Measurements from ENCODE around the gene HAPSTR1. TPM values are rescaled to one million over a fixed set of nuclear protein-coding genes. Genes with fewer than 3 reads are reported as not detected.
"Not testable (repeated sequence)": the region's sequence is repeated elsewhere in the genome, so short reads cannot be mapped to it uniquely, and the experiment has no call there.

The HAPSTR1 gene
- total RNA-seq, 1 donor from 2014 or later, result 55.2 TPM

DNA sequence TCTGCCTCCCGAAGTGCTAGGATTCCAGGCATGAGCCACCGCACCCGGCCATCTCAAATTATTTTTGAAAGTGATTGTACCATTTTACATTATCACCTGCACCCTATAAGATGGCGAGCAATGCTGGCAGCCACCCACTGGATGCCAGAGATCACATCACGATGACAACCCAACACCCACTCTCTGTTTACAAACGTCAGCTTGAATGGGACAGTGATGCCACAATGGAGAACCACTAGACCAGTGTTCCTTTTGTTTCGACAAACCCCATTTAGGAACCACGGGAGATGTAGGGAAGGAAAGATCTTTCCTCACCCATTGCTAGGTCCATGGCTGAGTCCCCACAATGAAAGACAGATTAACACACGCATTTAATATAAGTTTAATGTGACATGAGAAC lies 20.1 kb upstream of the HAPSTR1 start:
- no peak for DNase-seq (ENCODE audit: low spot score)

DNA sequence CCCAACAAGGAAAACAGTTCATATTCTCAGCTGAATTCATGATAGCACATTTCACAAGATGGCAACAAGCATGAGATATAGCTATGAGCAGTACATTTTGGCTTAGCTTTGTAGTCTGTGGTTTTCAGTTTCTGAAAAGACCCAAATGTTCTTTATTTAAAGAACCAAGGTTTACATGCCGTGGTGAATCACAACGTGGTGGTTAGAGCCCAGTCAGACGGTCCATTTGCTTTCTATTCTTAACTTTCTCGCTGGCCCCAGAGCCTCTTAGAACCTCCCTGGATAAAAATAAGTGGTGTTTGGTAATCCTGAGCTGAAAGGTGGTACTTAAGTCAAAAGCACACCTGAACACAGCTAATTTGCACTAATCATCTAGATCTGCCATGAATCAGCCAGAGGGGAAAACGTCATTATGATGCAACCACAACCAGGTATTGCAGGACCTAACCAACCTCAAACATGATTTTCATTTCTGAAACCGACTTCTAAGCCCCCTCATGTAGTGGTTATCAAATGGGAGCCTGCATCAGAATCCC lies 18.6 kb upstream of the HAPSTR1 start:
- no peak for DNase-seq (ENCODE audit: low spot score)

DNA sequence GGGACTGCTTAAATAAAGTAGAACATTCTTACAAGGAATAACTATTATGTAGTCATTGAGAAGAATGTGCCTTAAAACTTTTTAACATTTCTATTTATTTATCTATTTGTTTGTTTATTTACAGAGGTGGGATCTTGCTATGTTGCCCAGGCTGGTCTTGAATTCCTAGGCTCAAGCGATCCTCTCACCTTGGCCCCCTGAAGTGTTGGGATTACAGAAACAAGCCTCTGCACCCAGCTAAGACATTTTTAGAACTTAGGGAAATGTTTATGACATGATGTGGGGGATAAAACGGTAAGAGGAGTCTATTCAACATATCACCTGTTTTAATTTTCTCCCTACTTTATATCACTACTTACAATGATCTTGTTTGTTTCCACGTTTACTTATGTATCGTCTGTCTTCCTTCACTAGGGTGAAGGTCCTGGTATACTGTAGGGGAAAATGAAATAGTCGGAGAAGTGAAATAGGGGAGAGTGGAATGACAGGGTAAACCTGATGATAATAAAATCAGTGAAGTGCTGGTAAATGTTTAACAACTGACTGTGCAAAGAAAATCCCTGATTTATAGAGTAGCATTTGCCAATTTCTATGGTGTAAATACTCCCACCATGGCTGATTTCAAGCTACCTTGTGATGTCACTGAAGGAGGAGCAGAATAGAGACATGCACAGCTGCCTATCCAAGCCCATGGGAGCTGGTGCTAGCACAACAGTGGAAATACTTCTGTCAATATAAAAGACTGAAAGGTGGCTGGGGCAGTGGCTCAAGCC lies 16.0 kb upstream of the HAPSTR1 start:
- no peak for DNase-seq (ENCODE audit: low spot score)

DNA sequence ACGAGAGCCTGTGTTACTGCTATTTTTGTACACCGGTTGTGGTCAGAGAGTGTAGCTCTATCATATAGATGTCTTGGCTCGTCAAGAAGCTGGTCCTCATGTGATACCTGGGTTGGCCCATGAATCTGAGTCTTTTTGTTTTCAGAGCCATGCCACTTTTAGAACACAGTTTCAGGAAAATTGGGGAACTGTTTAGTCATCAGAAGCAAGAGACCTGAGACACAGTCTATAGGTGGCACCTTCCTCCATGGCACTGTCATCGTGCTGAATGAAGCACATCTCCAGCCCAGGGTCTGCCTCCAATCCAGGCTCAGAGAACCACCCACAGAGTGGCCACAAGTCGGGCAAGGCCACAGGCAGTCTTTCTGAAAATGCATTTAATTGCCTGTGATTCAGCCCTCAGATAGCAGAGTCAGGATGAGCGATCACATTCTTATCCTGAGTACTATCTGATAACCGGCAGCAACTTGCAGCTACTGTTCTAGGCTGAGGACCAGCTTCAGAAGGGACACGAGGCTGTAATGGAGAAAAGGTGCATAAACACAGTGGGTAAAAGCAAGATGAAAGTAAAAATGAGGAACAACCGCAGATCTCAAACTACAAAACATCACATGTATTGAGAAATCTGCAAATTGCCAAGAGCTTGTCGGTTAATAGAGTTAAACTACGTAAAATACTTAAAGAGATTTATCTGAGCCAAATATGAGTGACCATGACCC lies 14.2 kb upstream of the HAPSTR1 start:
- no peak for DNase-seq (ENCODE audit: low spot score)

DNA sequence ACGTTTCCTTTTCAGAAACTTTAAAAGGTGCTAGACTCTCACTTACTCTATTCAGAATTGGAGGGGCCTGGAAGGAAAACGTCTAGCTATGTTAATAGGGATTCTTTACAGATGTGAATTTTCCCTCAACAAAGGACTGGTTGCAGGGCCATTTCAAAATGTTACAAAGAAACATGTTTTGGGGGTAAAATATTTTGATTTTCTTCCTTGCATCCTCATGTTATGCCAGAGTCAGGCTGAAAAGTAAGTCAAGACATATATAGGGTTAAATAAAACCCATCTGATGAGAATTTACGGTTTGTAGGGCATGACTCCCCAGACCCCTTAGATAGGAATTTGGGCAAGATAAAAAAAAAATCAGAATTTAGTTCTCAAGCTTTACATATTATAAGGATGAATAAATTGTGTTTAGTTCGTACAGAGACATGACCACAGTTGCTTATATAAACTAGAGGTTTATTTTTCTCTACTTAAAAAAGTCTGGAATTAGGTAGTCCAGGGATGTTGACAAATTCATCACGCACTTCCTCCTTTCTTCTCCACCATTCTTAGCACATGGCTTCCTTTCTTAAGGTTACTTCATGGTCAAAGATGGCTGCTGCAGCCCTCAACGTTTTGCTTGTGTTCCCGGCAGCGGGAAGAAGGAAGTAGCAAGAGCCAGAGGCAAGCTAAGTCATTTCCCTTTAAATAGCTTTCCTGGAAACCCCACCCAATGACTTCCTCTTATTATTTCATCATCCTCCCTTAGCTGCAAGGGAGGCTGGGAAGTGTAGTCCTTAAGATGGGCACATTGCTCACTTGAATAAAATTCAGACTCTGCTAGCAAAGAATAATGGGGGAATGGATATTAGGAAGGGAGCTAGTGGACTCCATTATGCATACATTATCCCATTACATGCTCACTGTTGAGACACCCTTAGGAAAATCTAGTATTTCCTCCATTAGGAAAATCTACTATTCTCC lies 12.7 kb upstream of the HAPSTR1 start:
- DNase-seq (ENCODE audit: low spot score), result peak; percentile 30

DNA sequence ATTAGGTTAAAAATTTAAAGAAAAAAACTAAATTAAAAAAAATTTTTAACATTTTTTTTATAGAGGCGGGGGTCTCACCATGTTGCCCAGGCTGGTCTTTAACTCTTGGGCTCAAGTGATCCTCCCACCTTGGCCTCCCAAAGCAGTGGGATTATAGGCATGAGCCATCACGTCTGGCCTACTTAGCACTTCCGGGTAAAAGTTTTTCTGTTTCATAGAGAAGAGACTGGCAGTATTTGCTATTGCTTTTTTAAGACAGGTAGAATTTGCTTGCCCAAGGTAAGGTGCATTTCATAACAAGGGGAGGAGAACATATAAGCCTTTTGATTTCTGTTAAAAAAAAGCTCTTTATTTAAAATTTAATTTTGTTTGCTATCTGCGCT lies 12.0 kb upstream of the HAPSTR1 start:
- DNase-seq (ENCODE audit: low spot score), result no peak

DNA sequence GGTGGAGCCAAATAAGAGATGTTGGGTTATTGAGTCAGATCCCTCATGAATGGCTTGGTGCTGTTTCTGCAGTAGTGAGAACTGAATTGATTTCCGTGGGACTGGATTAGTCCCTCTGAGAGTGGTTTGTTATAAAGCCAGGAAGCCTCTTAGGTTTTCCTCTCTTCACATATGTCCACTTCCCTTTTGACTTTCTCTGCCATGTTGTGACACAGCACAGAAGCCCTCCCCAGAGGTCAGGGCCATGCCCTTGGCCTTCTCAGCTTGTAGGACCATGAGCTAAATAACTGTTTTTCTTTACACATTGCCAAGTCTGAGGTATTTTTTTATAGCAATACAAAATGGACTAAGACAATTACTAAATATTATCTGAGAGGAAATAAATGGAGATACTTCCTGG lies 10.3 kb upstream of the HAPSTR1 start:
- no peak for DNase-seq (ENCODE audit: low spot score)

DNA sequence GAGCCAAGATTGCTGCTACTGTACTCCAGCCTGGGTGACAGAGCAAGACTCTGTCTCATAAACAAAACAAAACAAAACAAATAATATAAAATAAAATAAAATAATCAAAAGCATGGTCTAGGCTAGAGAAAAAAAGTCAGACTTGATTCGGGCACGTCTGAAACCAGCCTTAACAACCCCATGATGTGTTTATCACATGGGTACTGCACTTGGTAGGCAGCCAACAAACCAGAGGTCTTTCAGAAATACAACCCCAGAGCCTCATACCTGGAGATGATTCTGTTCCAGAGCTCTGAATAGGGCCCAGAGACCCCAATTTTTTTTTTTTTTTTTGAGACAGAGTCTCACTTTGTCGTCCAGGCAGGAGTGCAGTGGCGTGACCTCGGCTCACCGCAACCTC lies 9.6 kb upstream of the HAPSTR1 start:
- DNase-seq (ENCODE audit: low spot score), result no peak

DNA sequence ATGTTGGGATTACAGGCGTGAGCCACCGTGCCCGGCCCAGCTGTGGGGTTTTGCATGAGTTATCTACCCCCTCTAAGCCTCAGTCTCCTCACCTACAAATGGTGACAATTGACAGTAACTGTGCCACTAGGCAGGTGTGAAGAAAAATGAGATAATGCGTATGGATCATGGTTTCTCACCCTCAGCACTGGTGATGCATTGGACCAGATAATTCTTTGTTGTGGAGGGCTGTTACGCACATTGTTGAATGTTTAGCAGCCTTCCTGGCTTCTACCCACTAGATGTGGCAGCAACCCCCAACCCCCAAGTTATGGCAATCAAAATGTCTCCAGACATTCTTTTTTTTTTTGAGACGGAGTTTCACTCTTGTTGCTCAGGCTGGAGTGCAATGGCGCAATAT lies 9.0 kb upstream of the HAPSTR1 start:
- DNase-seq (ENCODE audit: low spot score), result no peak

DNA sequence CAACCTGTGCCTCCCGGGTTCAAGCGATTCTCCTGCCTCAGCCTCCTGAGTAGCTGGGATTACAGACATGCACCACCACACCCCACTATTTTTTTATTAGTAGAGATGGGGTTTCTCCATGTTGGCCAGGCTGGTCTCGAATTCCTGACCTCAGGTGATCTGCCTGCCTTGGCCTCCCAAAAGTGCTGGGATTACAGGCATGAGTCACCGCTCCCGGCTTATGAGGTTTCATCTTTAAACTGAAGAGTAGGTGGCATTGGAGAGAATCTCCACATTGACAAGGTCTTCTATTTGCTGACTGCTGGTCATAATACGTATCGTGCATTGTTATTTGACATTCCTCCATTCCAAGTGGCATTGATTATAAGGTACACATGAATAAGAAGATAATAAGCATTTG lies 3.7 kb upstream of the HAPSTR1 start:
- DNase-seq (ENCODE audit: low spot score), result not testable (repeated sequence)

DNA sequence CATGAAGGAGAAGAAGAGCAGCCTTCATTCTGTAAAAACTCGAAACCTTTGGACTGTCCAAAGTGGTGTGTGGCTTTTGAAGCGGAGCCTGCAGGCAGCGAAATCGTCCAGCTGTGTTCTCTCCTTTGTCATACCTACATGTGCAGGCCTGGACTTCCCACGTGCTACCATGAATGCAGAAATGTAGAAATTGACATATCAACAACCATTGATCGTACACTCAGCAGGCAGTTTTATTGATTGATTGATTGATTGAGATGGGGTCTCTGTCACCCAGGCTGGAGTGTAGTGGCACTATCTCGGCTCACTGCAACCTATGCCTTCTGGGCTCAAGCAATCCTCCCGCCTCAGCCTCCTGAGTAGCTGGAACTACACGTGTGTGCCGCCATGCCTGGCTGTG lies 2.6 kb upstream of the HAPSTR1 start:
- DNase-seq (ENCODE audit: low spot score), result no peak

DNA sequence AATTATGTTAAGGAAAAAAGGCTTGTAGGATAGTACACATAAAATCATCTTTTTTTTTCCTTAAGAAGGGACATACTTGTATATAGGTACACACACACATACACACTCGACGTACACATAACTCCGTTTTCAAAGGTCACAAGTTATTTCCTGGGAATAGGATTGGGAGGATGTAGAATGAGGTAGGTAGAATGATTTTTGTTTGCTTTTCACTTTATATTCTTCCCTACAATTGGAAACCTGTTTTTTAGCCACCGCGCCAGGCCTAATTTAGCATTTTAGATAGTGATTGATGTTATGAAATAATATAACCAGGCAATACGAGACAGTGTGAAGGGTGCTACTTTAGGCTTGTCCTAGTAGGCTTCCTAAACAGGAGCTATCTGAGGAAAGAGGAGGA lies 1.8 kb upstream of the HAPSTR1 start:
- DNase-seq (ENCODE audit: low spot score), result no peak

DNA sequence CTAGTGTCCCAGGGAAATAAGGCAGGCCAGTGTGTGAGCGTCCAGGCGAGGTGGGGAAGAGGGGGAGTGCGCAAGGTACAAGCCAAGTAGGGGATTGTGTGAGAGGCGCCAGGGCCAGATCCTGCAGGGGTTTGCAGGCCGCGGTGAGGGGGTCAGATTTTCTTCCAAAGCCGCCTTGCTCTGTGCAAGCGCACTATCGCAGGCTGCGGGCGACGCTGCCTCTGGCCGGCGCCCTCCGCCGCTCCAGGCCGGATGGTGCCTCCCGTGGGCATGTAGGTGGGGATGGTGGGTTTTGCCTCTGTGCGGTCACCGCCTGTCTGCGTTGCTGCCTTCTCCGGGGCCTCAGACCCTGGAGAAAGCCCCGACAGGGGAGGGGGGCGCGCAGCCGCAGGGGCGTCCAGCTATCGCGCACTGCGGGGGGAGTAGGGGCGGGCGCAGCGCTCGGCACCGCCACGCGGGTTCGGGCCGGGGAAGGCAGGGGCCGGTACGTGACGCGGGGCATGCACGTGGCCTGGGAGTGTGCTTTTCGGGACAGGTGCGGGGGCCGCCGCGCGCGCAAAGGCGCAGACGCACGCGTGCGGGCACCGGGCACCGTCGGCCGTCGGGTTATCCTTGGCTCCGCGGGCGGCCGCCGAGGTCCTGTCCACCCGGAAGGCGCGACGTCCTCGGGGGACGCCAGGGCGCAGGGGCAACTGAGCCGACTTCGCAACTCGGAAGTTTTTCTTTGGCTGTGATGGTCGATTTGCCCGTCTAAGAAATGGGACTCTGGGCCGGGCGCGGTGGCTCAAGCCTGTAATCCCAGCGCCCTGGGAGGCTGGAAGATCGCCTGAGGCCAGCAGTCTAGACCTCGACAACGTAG lies 1.1 kb upstream of the HAPSTR1 start:
- peak; percentile 21 for DNase-seq (ENCODE audit: low spot score)

DNA sequence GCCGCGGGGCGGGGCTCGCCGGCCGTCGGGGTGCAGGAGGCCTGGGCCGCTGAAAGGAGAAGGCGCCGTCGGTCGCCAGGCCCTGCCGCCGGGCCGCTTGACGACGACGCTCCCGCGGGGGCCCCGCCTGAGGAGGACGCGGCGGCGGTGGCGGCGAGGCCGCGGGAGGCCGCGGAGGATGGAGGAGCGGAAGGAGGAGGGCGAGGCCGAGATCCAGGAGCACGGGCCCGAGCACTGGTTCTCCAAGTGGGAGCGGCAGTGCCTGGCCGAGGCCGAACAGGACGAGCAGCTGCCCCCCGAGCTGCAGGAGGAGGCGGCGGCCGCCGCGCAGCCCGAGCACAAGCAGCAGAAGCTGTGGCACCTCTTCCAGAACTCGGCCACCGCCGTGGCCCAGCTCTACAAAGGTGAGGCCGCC lies 430 bp downstream of the HAPSTR1 start:
- peak; percentile 22 for DNase-seq (ENCODE audit: low spot score)

DNA sequence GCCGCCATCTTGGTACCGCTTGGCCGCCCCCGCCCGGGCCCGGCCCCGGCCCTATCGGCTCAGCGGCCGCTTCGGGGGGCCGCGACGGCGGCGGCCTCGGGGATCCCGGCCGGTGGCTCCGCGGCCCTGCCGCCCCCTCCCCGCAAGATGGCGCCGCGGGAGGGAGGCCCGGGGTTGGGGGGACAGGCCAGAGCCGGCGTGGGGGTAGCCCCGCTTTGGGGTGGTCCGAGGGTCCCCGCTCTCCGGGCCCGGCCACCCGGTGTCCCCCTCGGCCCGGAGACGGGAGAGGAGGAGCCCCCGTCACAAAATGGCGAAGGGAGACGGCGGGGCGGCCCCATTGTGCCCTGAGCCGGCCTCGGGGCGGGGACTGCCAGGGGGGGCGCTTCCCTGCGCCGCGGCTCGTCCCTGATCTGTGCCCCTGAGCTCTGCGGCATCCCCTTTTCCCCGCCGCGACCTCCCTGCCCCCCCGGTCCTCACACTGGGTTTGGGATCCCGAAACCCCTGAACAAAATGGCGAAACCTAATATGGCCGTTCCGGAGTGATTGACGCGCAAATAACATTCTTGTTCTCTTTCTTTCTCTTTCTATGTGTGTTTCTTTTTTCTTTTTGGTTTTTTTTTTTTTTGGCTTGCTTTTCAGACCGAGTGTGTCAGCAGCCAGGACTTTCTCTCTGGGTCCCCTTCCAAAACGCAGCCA lies 986 bp downstream of the HAPSTR1 start:
- peak; percentile 23 for DNase-seq (ENCODE audit: low spot score)

DNA sequence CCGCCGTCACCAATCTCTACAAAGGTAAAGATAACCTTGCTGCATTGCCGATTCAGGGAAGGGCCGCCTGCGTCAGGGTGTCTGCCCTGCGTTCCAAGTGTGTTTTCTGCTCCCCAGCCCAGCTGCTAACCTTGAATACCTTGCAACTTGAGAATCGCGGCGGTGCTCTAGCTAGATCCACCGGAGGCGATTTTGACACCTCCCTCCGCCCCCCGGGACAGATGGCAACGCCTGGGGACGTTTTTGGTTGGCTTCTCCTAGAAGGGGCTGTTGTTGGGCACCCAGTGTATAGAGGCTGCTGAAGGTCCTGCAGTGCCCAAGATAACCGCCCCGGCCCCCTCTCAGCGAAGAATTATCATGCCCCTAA lies 1.5 kb downstream of the HAPSTR1 start:
- no peak for DNase-seq (ENCODE audit: low spot score)

DNA sequence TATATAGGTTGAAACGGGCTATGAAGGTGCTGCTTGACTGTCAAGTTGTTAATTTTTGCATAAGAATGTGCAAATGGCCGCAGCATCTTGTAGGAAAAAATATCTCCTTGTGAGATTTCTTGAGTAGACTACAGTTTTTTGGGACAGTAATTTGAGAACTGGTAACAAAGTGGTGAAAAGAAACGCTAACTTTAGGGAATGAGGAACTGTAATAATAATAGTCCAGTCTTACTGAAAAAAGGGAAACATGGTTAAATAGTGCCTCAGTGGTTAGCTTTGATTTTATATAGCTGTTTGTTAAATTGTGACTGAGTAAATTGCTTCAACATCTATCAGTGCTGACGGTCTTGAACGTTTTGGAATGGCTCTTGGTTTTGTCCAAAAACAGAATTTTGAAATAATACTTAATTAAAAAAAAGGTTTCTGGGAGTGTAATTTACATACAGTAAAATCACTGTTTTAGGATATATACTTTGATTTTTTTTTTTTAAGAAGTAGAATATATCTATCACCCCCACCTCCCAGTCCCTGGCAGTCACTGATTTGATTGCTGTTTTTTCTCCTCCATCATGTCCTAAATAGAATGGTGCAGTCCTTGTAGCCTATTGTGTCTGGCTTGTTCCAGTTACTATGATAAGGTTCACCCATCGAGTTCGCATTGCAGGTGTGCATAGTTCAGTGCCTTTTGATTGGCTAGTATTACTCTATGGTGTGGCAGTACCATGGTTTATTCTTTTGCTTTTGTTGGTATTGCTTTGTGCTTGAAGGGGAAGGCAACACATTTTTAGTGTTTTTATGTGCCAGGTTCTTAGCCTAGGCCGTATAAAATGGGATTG lies 2.8 kb downstream of the HAPSTR1 start:
- no peak for DNase-seq (ENCODE audit: low spot score)

DNA sequence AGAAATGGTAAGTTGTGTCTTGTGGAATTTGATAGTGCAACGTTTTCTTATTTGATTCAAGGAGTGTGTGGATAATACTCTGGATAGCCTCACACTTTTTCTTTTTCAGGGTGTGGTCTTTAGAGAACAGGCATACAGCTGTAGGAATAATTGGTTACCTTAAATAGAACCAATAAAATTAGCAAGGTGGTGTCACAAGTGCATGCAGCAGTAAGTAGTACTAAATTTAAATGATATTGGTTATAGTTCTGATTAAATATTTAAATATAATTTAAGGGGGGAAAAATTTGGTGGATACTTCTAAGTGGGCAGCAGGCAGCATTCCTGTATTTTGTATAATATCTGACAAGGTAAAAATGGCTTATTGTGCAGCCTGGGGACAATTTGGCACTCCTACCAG lies 3.7 kb downstream of the HAPSTR1 start:
- DNase-seq (ENCODE audit: low spot score), result no peak

DNA sequence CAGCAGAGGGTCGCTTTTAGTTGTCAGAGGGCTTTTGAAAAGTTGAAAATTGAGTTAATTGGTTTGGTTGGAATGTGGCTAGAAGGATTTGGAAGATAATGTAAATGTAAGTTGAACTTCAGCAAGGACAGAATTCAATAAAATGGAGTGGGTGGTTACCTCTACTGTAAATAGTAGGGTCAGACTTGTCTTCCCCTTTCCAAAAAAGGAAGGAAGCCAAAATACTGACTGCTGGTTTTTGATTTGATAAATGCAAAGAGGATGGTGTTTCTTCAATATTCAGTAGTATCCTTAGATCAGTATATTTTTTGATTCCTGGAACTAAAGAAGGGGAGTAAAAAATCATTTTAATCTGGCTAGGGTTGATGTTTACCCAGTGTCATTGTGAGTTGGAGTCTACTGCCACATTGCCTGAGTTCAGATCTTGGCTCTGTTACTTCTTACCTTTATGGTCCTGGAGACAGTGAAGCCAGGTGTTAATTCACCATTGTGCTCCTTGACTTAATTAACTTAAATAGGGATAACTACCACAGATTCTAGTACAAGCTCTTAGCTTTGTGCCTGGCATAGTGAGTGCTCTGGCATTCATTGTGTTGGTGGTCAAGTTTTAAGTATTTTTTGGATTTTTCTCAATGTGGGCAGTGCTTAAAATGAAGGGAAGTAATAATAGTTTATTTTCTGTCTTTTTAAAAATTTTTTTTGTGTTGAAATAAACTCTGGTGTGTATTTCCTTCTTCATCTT lies 4.4 kb downstream of the HAPSTR1 start:
- DNase-seq (ENCODE audit: low spot score), result no peak
